HG03097 (cell line): ENCODE results near the gene ST6GAL1.

ENCODE experiments used
- ATAC-seq: cut with Tn5 transposase; IDR thresholded peaks from one replicate; pipeline ENCODE4 v1.9.1; 2021; ENCODE audit not compliant: unreplicated experiment, low FRiP score

The ST6GAL1 gene

GRCh38 chr3:186915806-186916796 is 14.2 kb upstream of the ST6GAL1 start:
- no peak for ATAC-seq

DNA sequence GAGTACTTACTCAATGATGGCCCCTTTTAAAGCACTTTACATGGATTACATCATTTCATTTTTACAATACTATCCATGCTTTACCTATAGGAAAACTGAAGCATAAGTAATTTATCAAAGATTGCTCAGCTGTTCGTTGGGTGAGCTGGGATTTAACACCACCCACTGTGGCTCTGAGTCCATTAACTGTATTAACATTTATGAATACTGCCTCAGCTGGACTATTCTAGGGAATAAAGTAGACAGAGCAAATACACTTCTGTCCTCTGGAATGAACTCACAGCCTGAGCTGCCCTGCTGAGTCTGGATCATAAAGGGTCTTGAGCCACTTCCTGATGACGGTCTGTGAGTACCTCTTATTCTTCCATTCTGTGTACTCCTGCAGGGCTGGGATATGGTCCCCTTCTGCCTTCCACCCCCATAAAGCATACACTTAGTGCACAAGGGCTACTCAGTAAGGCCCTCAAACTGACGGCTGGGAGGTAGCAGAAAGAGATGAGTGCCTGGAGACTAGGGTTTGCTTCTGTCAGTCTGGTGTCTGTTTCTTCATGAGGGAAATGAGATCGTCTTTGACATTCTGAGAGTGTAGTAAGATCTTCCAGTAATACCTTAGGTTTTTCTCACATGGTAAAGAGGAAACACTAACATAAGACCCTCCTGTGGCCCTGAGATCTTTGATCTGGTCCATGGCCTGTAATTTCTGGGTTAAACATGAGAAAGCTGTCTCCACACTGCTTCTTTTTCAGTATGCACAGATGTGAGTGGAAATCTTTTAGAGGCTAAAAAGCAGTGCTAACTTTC is 12.6 kb upstream of the ST6GAL1 start:
- ATAC-seq = no peak

GRCh38 chr3:186920301-186920700 is 10.0 kb upstream of the ST6GAL1 start:
- no peak for ATAC-seq

GRCh38 chr3:186920796-186921195 is 9.5 kb upstream of the ST6GAL1 start:
- ATAC-seq = no peak

- ATAC-seq = no peak
Observed at GRCh38 chr3:186921578-186921977, 8.7 kb upstream of the ST6GAL1 start.

- no peak for ATAC-seq
Observed at GRCh38 chr3:186922224-186922623, 8.1 kb upstream of the ST6GAL1 start.

DNA sequence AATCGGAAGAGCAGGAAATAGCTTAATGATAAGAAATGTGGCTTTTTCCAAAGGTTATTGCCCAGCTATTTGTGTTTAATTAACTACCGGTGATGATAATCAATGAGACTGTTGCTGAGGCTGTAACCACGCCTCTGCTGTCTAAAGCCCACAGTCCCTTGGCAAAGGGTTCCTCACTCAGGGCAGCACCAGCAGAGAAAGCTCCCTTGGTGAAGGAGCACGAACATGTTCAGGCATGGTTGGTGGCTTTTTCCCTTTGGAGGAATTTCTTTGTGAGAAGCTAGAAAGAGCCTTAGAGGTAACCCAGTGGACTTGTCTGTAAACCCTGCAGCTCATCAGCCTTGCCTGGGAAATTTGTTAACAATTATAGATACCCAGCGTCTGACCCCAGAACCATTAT is 7.5 kb upstream of the ST6GAL1 start:
- no peak for ATAC-seq

- no peak for ATAC-seq
Observed at GRCh38 chr3:186923241-186923640, 7.1 kb upstream of the ST6GAL1 start.

DNA sequence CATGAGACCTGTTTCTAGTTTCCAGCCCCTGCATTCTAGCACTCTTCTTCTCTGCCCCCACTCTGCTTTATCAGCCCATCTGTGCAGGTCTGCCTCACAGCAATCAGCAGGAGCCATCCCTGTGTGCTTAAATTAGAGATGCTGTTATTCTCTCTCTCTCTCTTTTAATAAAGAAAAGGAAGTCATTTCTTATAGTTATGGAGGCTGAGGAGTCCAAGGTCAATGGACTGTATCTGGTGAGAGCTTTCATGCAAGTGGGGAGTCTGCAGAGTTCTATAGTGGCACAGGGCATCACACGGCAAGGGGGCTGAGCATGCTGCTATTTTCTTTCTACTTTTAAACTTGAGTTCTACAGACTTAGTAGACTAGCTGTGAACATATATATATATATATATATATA is 4.5 kb upstream of the ST6GAL1 start:
- no peak for ATAC-seq

DNA sequence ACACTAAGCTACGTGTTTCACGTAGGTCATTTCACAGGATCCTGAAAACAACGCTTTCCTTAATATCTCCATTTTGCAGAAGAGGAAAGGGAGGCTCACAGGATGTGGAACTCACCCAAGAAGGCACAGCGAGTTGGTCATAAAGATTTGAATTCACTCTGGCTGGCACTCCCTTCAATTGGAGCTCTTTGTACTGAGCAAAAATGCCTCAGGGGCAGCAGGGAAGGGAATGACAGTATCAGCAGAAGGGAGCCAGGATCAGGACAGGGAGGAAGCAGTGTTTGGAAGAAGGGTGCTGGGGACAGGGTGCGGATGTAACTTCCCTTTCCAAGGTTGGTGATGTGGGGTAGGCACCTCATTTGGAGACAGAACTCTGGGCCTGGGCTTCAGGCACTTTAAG is 1.1 kb upstream of the ST6GAL1 start:
- ATAC-seq = no peak

GRCh38 chr3:186929685-186930084 is 641 bp upstream of the ST6GAL1 start:
- no peak for ATAC-seq

- ATAC-seq = peak; percentile 76
Observed at GRCh38 chr3:186930641-186931531, 560 bp downstream of the ST6GAL1 start.

GRCh38 chr3:186931532-186932280 is 1.4 kb downstream of the ST6GAL1 start:
- no peak for ATAC-seq

DNA sequence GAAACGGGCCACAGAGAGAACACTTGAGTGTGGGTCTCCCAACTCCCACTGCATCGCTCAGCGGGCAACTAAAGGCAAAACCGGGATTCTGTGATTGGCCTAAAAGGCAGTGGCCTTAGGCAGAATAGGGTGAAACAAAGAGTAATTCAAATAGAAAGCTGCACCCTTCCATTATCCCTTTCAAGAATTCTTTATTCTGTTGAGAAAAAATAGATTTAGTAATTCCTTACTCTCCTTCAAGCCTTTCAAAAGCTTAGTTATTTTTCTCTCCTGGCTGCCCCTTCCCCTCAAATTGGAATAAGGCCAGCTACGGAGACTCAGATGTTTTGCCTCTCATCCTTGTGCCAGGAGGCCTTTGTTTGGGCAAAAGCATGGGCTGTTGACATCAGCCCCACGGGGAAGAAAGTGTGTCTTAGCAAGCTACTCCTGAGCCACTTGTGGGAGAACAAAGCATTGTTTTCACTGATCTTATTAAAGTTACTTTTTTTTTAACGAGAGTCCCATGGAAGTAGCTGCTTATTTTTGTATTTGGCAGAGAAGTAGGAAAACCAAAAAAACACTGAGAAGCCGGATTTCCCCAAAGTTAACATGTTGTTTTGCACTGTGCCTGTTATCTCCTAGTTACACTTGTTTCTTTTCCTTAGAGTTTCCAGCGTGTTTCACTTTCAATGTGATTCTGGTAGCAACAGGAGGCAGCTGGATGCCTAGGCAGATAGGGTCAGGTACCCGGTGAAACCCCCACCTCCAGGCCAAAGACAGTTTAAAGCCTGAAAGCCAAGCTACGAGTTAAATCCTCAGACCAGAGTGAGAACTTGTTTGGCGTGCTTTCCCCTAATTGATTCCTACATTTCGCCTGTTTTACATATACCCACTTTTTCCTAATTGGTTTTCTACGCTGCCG is 2.2 kb downstream of the ST6GAL1 start:
- no peak for ATAC-seq

- ATAC-seq = no peak
Observed at GRCh38 chr3:186933816-186934215, 3.5 kb downstream of the ST6GAL1 start.

GRCh38 chr3:186935133-186935532 is 4.8 kb downstream of the ST6GAL1 start:
- no peak for ATAC-seq

DNA sequence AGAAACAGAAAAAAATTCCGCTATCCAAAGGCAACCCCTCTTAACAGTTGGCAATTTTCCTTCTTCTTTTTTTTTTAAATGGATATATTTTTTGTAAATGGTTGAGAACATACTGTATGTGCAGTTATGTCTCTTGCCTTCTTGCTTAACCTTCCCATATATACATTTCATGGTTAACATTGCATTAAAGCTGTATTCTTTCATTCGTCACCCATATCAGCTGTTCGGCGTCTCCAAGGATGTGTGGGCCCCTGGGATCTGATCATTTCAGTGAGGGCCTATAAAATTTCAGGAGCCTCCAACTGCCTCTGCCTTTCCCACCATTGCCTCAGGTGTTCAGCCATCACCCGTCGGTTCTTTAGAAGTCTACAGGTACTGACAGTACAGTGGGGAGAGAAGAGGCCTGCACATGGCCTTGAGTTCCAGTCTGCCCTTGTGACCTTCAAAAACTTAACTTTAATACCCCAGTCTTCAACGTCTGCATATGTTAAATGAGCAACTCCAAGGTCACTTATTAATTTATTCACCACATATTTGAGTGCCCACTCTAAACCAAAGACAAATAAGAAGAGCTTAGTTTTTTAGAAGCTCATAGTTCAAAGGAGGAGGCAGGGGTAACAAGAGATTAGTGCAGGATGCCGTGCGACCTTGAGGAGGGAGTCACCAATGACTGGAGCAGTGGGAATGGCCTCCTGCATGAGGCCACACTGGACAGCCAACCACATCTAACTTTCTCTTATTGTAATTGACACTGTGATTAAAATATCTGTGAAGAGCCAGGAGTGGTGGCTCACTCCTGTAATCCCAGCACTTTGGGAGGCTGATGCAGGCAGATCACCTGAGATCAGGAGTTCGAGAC is 6.9 kb downstream of the ST6GAL1 start:
- no peak for ATAC-seq

GRCh38 chr3:186938716-186939115 is 8.4 kb downstream of the ST6GAL1 start:
- ATAC-seq = no peak
